ENCODE results near the gene TRABD. TPM values are rescaled to one million over a fixed set of nuclear protein-coding genes. Genes with fewer than 3 reads are reported as not detected.

TRABD gene
- total and polyA plus RNA-seq, 2 donors (not counting 1 experiment from before 2014, with no cell fraction given): 11.8 to 17.2 TPM

DNA sequence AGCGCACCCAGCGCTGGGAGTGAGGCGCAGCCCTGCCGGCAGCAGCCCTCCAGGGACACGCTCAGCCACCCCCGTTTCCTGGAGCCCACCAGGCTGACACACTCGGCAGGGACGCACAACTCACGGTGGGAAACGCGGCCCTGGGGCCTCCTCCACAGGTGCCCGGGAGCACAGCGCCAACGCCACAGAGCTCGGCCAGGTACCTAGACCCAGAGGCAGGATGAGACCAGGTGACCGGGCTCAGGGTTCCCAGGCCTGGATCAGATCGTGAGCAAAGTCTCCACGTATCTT lies 41.1 kb downstream of the TRABD start:
- H3K36me3 ChIP-seq (ENCODE audit: control insufficient read depth, insufficient read depth, low read length): peaks cover 28% of the 10 kb centered on the region
- H3K4me1 ChIP-seq (ENCODE audit: control insufficient read depth, extremely low read depth, insufficient read depth, low read length): no peaks in the 10 kb centered on the region
- H3K9me3 ChIP-seq (ENCODE audit: control insufficient read depth, insufficient read depth, low read depth, low read length): no peaks in the 10 kb centered on the region
- no peaks in the 10 kb centered on the region for H3K79me2 ChIP-seq (ENCODE audit: control insufficient read depth, insufficient read depth, low read length)
- no peak overlapping the region for H2AFZ ChIP-seq (ENCODE audit: low read length)
- no peak overlapping the region for H3K27ac ChIP-seq (ENCODE audit: insufficient read depth, low read length)
- no peak overlapping the region for H3K4me2 ChIP-seq (ENCODE audit: extremely low read depth, insufficient read depth, low read length)
- no peaks in the 10 kb centered on the region for H3K27me3 ChIP-seq (ENCODE audit: control insufficient read depth, insufficient read depth, low read length)
- H3K4me3 ChIP-seq (replicated peaks in 1 of 4; ENCODE audit: control extremely low read depth in 1 of 4, insufficient read depth in 1 of 4, low read depth in 3 of 4, low read length in 4 of 4): no peak overlapping the region
- TF ChIP-seq, protein P1, sequence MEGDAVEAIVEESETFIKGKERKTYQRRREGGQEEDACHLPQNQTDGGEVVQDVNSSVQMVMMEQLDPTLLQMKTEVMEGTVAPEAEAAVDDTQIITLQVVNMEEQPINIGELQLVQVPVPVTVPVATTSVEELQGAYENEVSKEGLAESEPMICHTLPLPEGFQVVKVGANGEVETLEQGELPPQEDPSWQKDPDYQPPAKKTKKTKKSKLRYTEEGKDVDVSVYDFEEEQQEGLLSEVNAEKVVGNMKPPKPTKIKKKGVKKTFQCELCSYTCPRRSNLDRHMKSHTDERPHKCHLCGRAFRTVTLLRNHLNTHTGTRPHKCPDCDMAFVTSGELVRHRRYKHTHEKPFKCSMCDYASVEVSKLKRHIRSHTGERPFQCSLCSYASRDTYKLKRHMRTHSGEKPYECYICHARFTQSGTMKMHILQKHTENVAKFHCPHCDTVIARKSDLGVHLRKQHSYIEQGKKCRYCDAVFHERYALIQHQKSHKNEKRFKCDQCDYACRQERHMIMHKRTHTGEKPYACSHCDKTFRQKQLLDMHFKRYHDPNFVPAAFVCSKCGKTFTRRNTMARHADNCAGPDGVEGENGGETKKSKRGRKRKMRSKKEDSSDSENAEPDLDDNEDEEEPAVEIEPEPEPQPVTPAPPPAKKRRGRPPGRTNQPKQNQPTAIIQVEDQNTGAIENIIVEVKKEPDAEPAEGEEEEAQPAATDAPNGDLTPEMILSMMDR (conservative IDR thresholded peaks at IDR 0.05 in 1 of 2, IDR thresholded peaks at IDR 0.05 in 1 of 2; ENCODE audit: low read depth in 1 of 2, low read length in 2 of 2): no peak
- TF ChIP-seq EZH2 (IDR thresholded peaks at IDR 0.05; ENCODE audit: low read length, missing control alignments): no peak
- no peak overlapping the region for H3K9ac ChIP-seq (ENCODE audit: insufficient read depth, low read length)
- no peak for DNase-seq (ENCODE audit: low read depth in 2 of 2)
- no peaks in the 10 kb centered on the region for H4K20me1 ChIP-seq (ENCODE audit: control insufficient read depth, extremely low read depth, insufficient read depth, low read length)

DNA sequence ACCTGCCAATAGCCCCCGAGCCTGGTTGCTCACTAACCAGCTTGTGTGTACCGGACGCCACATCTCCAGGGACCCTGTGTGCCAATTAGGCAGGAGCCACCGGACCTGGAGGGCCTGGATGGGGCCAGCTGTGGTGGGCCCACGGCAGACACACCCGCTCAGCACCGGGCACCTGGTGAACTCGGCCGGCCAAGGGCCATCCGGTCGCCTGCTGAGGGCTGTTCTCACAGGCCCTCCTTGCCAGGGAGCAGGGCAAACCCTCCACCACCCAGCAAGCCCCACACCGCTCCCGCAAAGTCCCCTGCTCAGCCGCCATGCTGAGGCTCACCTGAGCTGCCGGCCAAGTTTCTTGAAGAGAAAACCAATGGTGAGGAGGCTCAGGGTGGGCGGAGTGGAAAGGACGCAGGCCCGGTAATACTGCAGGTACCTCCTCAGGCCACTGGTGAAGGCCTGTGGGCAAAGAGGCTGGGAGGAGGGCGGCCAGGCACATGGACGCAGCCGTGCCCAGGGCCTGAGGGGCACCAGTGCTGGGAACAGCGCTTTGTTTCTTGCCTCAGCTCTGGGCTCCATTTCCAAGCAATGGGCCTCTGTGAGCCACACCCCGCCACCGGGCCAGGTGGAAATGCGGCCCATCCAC lies 42.0 kb downstream of the TRABD start:
- H3K4me2 ChIP-seq (ENCODE audit: extremely low read depth, insufficient read depth, low read length): no peak overlapping the region
- no peaks in the 10 kb centered on the region for H3K27me3 ChIP-seq (ENCODE audit: control insufficient read depth, insufficient read depth, low read length)
- no peak for TF ChIP-seq EZH2 (IDR thresholded peaks at IDR 0.05; ENCODE audit: low read length, missing control alignments)
- TF ChIP-seq, protein P1 (conservative IDR thresholded peaks at IDR 0.05 in 1 of 2, IDR thresholded peaks at IDR 0.05 in 1 of 2; ENCODE audit: low read depth in 1 of 2, low read length in 2 of 2): no peak
- H3K4me1 ChIP-seq (ENCODE audit: control insufficient read depth, extremely low read depth, insufficient read depth, low read length): no peaks in the 10 kb centered on the region
- H3K36me3 ChIP-seq (ENCODE audit: control insufficient read depth, insufficient read depth, low read length): peaks cover 27% of the 10 kb centered on the region
- H3K79me2 ChIP-seq (ENCODE audit: control insufficient read depth, insufficient read depth, low read length): no peaks in the 10 kb centered on the region
- no peaks in the 10 kb centered on the region for H4K20me1 ChIP-seq (ENCODE audit: control insufficient read depth, extremely low read depth, insufficient read depth, low read length)
- H3K9ac ChIP-seq (ENCODE audit: insufficient read depth, low read length): no peak overlapping the region
- DNase-seq (ENCODE audit: low read depth in 2 of 2): no peak
- no peak overlapping the region for H3K27ac ChIP-seq (ENCODE audit: insufficient read depth, low read length)
- H3K4me3 ChIP-seq (replicated peaks in 1 of 4; ENCODE audit: control extremely low read depth in 1 of 4, insufficient read depth in 1 of 4, low read depth in 3 of 4, low read length in 4 of 4): no peak overlapping the region
- H2AFZ ChIP-seq (ENCODE audit: low read length): no peak overlapping the region
- no peaks in the 10 kb centered on the region for H3K9me3 ChIP-seq (ENCODE audit: control insufficient read depth, insufficient read depth, low read depth, low read length)

DNA sequence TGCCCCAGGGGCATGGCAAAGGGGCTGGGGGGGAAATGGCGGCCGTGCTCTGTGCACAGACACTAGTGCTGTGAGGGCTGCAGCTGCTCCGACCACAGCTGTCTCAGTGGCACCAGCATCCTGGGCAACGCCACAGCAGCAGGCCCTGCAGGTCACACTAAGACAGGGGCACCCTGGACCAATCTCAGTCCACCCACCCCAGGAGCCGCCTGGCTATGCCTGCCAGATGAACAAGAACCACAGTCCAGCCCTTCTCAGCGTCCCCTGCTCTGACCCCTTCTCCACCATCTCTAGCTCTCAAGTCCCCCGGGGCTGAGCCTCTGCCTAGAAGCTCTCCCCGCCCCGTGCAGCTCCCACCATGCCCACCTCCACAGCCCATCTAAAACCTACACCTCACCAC lies 42.7 kb downstream of the TRABD start:
- Histone ChIP-seq H3K36me3 (ENCODE audit: control insufficient read depth, insufficient read depth, low read length) (peaks cover 24% of the 10 kb centered on the region), H3K4me1 (ENCODE audit: control insufficient read depth, extremely low read depth, insufficient read depth, low read length) (no peaks in the 10 kb centered on the region), H3K79me2 (ENCODE audit: control insufficient read depth, insufficient read depth, low read length) (no peaks in the 10 kb centered on the region), H4K20me1 (ENCODE audit: control insufficient read depth, extremely low read depth, insufficient read depth, low read length) (no peaks in the 10 kb centered on the region), H3K27ac (ENCODE audit: insufficient read depth, low read length) (no peak overlapping the region), H3K4me3 (replicated peaks in 1 of 4; ENCODE audit: control extremely low read depth in 1 of 4, insufficient read depth in 1 of 4, low read depth in 3 of 4, low read length in 4 of 4) (no peak overlapping the region), H3K27me3 (ENCODE audit: control insufficient read depth, insufficient read depth, low read length) (no peaks in the 10 kb centered on the region), H3K4me2 (ENCODE audit: extremely low read depth, insufficient read depth, low read length) (no peak overlapping the region), H3K9me3 (ENCODE audit: control insufficient read depth, insufficient read depth, low read depth, low read length) (no peaks in the 10 kb centered on the region), H2AFZ (ENCODE audit: low read length) (no peak overlapping the region), H3K9ac (ENCODE audit: insufficient read depth, low read length) (no peak overlapping the region)
- no peak for TF ChIP-seq EZH2 (IDR thresholded peaks at IDR 0.05; ENCODE audit: low read length, missing control alignments)
- TF ChIP-seq, protein P1 (conservative IDR thresholded peaks at IDR 0.05 in 1 of 2, IDR thresholded peaks at IDR 0.05 in 1 of 2; ENCODE audit: low read depth in 1 of 2, low read length in 2 of 2): no peak
- DNase-seq (ENCODE audit: low read depth in 2 of 2): no peak

Data from fibroblast of lung (primary cell).